LNCAP (cell line): Measurements from ENCODE around the gene RAB26.
A peak's percentile ranks its signal among the peaks of the same experiment; 100 is the strongest.

Experiments
- CTCF ChIP-seq: fragments of 450-650 bp; IDR thresholded peaks from 2 replicates; pipeline ENCODE4 v1.5.1; 2017; ENCODE audit warnings: mild to moderate bottlenecking

Gene RAB26

GRCh38 chr16:2143878-2144485 lies 4.4 kb upstream of the RAB26 start:
- TF ChIP-seq CTCF, result no peak

- TF ChIP-seq CTCF, result no peak
Observed at GRCh38 chr16:2145843-2146242, 2.6 kb upstream of the RAB26 start.

GRCh38 chr16:2147378-2147777 lies 1.0 kb upstream of the RAB26 start:
- TF ChIP-seq CTCF, result no peak

- TF ChIP-seq CTCF, result peak; percentile 19; the same call in 1 of the 2 replicates
Observed at GRCh38 chr16:2148714-2149629, 547 bp downstream of the RAB26 start.

- no peak for TF ChIP-seq CTCF
Observed at GRCh38 chr16:2149630-2150417, 1.4 kb downstream of the RAB26 start.

- TF ChIP-seq CTCF, result no peak
Observed at GRCh38 chr16:2150418-2151187, 2.2 kb downstream of the RAB26 start.
